ENCODE data around the gene FKBP1A. TPM values are rescaled to one million over a fixed set of nuclear protein-coding genes. Genes with fewer than 3 reads are reported as not detected.

FKBP1A gene
- total RNA-seq, 1 donor from 2014 or later = 187 TPM

DNA sequence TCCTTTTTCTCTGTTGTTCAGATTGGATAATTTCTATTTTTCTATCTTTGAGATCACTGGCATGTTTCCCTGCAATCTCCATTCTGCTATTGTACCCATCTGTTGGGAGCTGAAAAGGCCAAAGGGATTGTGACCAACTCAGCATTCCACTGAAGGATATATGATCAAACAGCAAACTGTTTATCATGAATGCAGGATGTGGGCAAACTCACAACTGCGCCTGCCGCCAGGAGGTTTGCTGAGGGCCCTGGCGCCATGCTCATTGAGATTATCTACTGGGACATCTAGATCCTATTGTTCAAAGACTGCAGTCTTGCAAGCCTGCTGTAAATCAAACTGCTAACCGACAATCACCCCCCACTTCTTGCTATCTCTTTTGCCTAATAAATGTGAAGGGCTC, 3.8 kb upstream of the FKBP1A start:
- DNase-seq (ENCODE audit: extremely low spot score, unreplicated experiment) = no peak
- H3K4me1 Mint-ChIP-seq (ENCODE audit: unreplicated experiment) = peaks cover 11% of the 10 kb centered on the region
- no peaks in the 10 kb centered on the region for H3K36me3 Mint-ChIP-seq (ENCODE audit: unreplicated experiment)
- no peak overlapping the region for H3K4me3 Mint-ChIP-seq (ENCODE audit: unreplicated experiment)
- no peak for TF ChIP-seq CTCF (IDR thresholded peaks at IDR 0.05)
- H3K27me3 Mint-ChIP-seq (ENCODE audit: unreplicated experiment) = peaks cover 45% of the 10 kb centered on the region
- no peaks in the 10 kb centered on the region for H3K9me3 Mint-ChIP-seq (ENCODE audit: unreplicated experiment)
- no peak overlapping the region for H3K27ac Mint-ChIP-seq (ENCODE audit: unreplicated experiment)

DNA sequence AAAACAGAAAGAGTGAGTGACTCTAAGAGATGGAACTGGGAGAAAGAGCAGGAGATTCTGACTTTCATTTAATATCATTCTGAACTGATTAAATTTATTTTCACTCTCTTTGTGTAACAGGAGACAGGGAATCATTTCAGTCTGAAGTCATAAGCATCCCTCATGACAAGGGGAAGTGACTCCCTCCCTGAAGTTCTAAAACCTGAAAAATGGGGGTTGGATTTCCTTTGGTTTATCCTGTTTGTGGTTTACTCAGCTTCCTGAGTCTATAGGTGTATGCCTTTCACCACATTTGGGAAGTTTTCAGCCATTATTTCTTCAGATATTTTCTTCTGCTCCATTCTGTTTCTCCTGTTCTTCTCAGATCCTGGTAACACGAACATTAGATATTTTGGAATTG, 3.4 kb upstream of the FKBP1A start:
- no peaks in the 10 kb centered on the region for H3K36me3 Mint-ChIP-seq (ENCODE audit: unreplicated experiment)
- no peak for DNase-seq (ENCODE audit: extremely low spot score, unreplicated experiment)
- H3K27me3 Mint-ChIP-seq (ENCODE audit: unreplicated experiment) = peaks cover 45% of the 10 kb centered on the region
- no peak for TF ChIP-seq CTCF (IDR thresholded peaks at IDR 0.05)
- no peak overlapping the region for H3K4me3 Mint-ChIP-seq (ENCODE audit: unreplicated experiment)
- H3K9me3 Mint-ChIP-seq (ENCODE audit: unreplicated experiment) = no peaks in the 10 kb centered on the region
- no peak overlapping the region for H3K27ac Mint-ChIP-seq (ENCODE audit: unreplicated experiment)
- H3K4me1 Mint-ChIP-seq (ENCODE audit: unreplicated experiment) = peaks cover 15% of the 10 kb centered on the region

DNA sequence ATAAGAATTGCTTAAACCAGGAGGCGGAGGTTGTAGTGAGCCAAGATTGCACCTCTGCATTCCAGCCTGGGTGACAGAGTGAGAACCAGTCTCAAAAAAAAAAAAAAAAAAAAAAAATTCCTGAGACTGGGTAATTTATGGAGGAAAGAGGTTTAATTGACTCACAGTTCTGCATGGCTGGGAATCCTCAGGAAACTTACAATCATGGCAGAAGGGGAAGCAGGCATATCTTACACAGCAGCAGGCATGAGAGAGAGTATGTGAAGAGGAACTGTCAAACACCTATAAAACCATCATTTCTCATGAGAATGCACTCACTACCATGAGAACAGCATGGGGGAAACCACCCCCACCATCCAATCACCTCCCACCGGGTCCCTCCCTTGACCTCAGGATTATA, 1.8 kb upstream of the FKBP1A start:
- H3K27me3 Mint-ChIP-seq (ENCODE audit: unreplicated experiment) = peaks cover 43% of the 10 kb centered on the region
- peaks cover 30% of the 10 kb centered on the region for H3K4me1 Mint-ChIP-seq (ENCODE audit: unreplicated experiment)
- no peaks in the 10 kb centered on the region for H3K36me3 Mint-ChIP-seq (ENCODE audit: unreplicated experiment)
- no peak for TF ChIP-seq CTCF (IDR thresholded peaks at IDR 0.05)
- H3K9me3 Mint-ChIP-seq (ENCODE audit: unreplicated experiment) = no peaks in the 10 kb centered on the region
- DNase-seq (ENCODE audit: extremely low spot score, unreplicated experiment) = no peak
- H3K27ac Mint-ChIP-seq (ENCODE audit: unreplicated experiment) = no peak overlapping the region
- H3K4me3 Mint-ChIP-seq (ENCODE audit: unreplicated experiment) = no peak overlapping the region

- TF ChIP-seq CTCF (IDR thresholded peaks at IDR 0.05) = no peak
- H3K27me3 Mint-ChIP-seq (ENCODE audit: unreplicated experiment) = peaks cover 34% of the 10 kb centered on the region
- H3K27ac Mint-ChIP-seq (ENCODE audit: unreplicated experiment) = peak overlapping the region; percentile 96
- H3K9me3 Mint-ChIP-seq (ENCODE audit: unreplicated experiment) = no peaks in the 10 kb centered on the region
- peak overlapping the region; percentile 93 for H3K4me3 Mint-ChIP-seq (ENCODE audit: unreplicated experiment)
- peak; percentile 48 for DNase-seq (ENCODE audit: extremely low spot score, unreplicated experiment)
- peaks cover 41% of the 10 kb centered on the region for H3K4me1 Mint-ChIP-seq (ENCODE audit: unreplicated experiment)
- H3K36me3 Mint-ChIP-seq (ENCODE audit: unreplicated experiment) = no peaks in the 10 kb centered on the region
Observed at GRCh38 chr20:1393507-1393882, 641 bp upstream of the FKBP1A start.

DNA sequence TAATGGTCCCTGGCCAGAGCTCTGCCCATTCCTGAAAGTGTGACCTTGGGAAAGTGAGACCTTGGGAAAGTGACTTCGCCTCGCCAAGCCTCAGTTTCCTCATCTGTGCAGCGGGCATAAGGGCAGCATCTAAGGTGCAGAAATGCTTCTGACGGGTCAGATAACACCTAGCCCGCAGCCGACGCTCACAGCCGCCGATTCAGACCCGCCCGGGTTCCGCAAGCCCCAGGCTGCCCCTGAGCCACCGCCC, 486 bp downstream of the FKBP1A start:
- Mint-ChIP-seq H3K27ac (ENCODE audit: unreplicated experiment) (peak overlapping the region; percentile 59), H3K4me3 (ENCODE audit: unreplicated experiment) (peak overlapping the region; percentile 80), H3K36me3 (ENCODE audit: unreplicated experiment) (no peaks in the 10 kb centered on the region), H3K9me3 (ENCODE audit: unreplicated experiment) (no peaks in the 10 kb centered on the region), H3K27me3 (ENCODE audit: unreplicated experiment) (peaks cover 28% of the 10 kb centered on the region), H3K4me1 (ENCODE audit: unreplicated experiment) (peaks cover 49% of the 10 kb centered on the region)
- DNase-seq (ENCODE audit: extremely low spot score, unreplicated experiment) = no peak
- TF ChIP-seq CTCF (IDR thresholded peaks at IDR 0.05) = no peak
